ENCODE data around the gene LTN1.
A peak's percentile ranks its signal among the peaks of the same experiment; 100 is the strongest.

Gene LTN1

DNA sequence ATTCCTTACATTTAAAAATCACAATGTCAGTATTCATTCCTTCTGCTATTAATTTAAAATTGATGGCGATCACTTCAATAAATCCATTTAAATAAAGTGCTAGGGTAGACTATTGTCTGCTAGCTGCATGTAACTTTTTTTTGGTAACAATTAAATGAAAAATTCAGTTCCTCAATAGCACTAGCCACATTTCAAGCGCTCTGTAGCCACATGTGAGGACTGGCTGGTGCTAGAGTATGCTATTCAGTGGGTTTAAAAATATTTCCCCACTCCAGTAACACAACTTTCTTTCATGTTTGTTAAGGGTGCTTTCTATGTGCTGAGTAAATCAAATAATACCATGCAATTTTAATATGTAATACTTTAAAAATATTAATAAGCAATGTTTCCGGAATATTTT is 108.2 kb downstream of the LTN1 start:
- H3K4me1 ChIP-seq (ENCODE audit: control insufficient read depth, insufficient read depth, low read length, unreplicated experiment): peaks cover 7% of the 10 kb centered on the region
- H3K36me3 ChIP-seq (ENCODE audit: insufficient read depth, low read length): peaks cover 12% of the 10 kb centered on the region; the same call in 1 of the 2 replicates
- H3K79me2 ChIP-seq (ENCODE audit: control insufficient read depth, insufficient read depth, low read length, unreplicated experiment): no peaks in the 10 kb centered on the region
- peak overlapping the region; percentile 16 for H2AFZ ChIP-seq (ENCODE audit: low read length, unreplicated experiment)
- H3K27ac ChIP-seq (ENCODE audit: low read depth, low read length): peak overlapping the region; percentile 84
- H3K4me3 ChIP-seq (ENCODE audit: low read depth, low read length): peak overlapping the region; percentile 80
- no peaks in the 10 kb centered on the region for H3K27me3 ChIP-seq (ENCODE audit: insufficient read depth, low read length)

- Histone ChIP-seq H3K79me2 (ENCODE audit: control insufficient read depth, insufficient read depth, low read length, unreplicated experiment) (no peaks in the 10 kb centered on the region), H3K4me3 (ENCODE audit: low read depth, low read length) (peak overlapping the region; percentile 80), H2AFZ (ENCODE audit: low read length, unreplicated experiment) (peak overlapping the region; percentile 16), H3K27me3 (ENCODE audit: insufficient read depth, low read length) (no peaks in the 10 kb centered on the region), H3K27ac (ENCODE audit: low read depth, low read length) (peak overlapping the region; percentile 84), H3K36me3 (ENCODE audit: insufficient read depth, low read length) (peaks cover 12% of the 10 kb centered on the region; the same call in 1 of the 2 replicates), H3K4me1 (ENCODE audit: control insufficient read depth, insufficient read depth, low read length, unreplicated experiment) (peaks cover 7% of the 10 kb centered on the region)
These were observed 108.7 kb downstream of the LTN1 start for GRCh38 chr21:28883931-28884330.

- Histone ChIP-seq H3K27me3 (ENCODE audit: insufficient read depth, low read length) (no peaks in the 10 kb centered on the region), H3K27ac (ENCODE audit: low read depth, low read length) (no peak overlapping the region), H3K4me3 (ENCODE audit: low read depth, low read length) (no peak overlapping the region), H2AFZ (ENCODE audit: low read length, unreplicated experiment) (no peak overlapping the region), H3K36me3 (ENCODE audit: insufficient read depth, low read length) (peaks cover 12% of the 10 kb centered on the region; the same call in 1 of the 2 replicates), H3K79me2 (ENCODE audit: control insufficient read depth, insufficient read depth, low read length, unreplicated experiment) (no peaks in the 10 kb centered on the region), H3K4me1 (ENCODE audit: control insufficient read depth, insufficient read depth, low read length, unreplicated experiment) (peaks cover 7% of the 10 kb centered on the region)
These were observed 110.3 kb downstream of the LTN1 start for GRCh38 chr21:28882345-28882744.
